HL-60 (cell line): ENCODE results near the gene SLFN12L.
"Not testable (repeated sequence)": the region's sequence is repeated elsewhere in the genome, so short reads cannot be mapped to it uniquely, and the experiment has no call there.

Experiments
- DNase-seq, 2 experiments: peaks; one replicate each; pipeline ENCODE4 v3.0.0-alpha.2; 2010 to 2020; ENCODE audit warnings: low read depth in 1 of 2, low spot score in 1 of 2
- H3K27ac ChIP-seq: fragments of 250-450 bp; sonication (Bioruptor Pico); replicated peaks from 2 replicates; pipeline ENCODE4 v1.5.1; 2020; ENCODE audit warnings: mild to moderate bottlenecking, moderate library complexity
- H3K27me3 ChIP-seq: fragments of 250-450 bp; sonication (Bioruptor Pico); 2 replicates; pipeline ENCODE4 v1.5.1; 2021; ENCODE audit warnings: mild to moderate bottlenecking, moderate library complexity; ENCODE audit not compliant: insufficient read depth, poor library complexity, severe bottlenecking
- H3K4me3 ChIP-seq: replicated peaks from 2 replicates; pipeline ENCODE4 v1.5.1; 2011; ENCODE audit warnings: mild to moderate bottlenecking, control low read depth, low read length; ENCODE audit not compliant: insufficient read depth
- GABPA ChIP-seq: IDR thresholded peaks from 2 replicates; pipeline ENCODE4 v1.6.1; 2012; ENCODE audit warnings: low read depth
- POLR2AphosphoS5 ChIP-seq: IDR thresholded peaks from 2 replicates; pipeline ENCODE4 v1.6.1; 2012; ENCODE audit warnings: low read depth
- SPI1 ChIP-seq: IDR thresholded peaks from 2 replicates; pipeline ENCODE4 v1.6.1; 2012; ENCODE audit warnings: low read depth, mild to moderate bottlenecking, borderline replicate concordance
- TF ChIP-seq, protein P1 (sequence below): IDR thresholded peaks from 2 replicates; pipeline ENCODE4 v1.6.1; 2012; ENCODE audit warnings: low read depth; ENCODE audit not compliant: insufficient replicate concordance
- TF ChIP-seq, protein P2 (sequence below): IDR thresholded peaks from one replicate; pipeline ENCODE4 v1.5.1; 2011; ENCODE audit warnings: low read length, control low read depth, inconsistent platforms; ENCODE audit not compliant: insufficient read depth

Gene SLFN12L

DNA sequence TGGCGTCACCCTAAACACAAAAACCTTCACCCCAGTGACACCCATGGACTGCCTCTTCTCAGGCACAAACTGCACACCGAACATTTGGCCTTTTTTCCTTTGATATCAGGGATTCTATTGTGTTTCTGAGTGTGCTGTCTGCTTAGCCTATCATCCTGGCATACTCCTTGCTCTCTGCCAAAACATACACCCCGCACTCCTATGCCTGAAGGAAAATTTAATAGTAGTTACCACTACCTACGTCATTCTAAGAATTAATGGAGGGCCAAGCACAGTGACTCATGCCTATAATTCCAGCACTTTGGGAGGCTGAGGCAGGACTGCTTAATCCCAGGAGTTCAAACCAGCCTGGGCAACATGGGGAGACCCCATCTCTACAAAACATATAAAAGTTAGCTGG, 69.0 kb downstream of the SLFN12L start:
- no peak for DNase-seq
- Histone ChIP-seq H3K4me3 (no peak overlapping the region), H3K27ac (no peak overlapping the region), H3K27me3 (no peaks in the 10 kb centered on the region)
- TF ChIP-seq, protein P1, sequence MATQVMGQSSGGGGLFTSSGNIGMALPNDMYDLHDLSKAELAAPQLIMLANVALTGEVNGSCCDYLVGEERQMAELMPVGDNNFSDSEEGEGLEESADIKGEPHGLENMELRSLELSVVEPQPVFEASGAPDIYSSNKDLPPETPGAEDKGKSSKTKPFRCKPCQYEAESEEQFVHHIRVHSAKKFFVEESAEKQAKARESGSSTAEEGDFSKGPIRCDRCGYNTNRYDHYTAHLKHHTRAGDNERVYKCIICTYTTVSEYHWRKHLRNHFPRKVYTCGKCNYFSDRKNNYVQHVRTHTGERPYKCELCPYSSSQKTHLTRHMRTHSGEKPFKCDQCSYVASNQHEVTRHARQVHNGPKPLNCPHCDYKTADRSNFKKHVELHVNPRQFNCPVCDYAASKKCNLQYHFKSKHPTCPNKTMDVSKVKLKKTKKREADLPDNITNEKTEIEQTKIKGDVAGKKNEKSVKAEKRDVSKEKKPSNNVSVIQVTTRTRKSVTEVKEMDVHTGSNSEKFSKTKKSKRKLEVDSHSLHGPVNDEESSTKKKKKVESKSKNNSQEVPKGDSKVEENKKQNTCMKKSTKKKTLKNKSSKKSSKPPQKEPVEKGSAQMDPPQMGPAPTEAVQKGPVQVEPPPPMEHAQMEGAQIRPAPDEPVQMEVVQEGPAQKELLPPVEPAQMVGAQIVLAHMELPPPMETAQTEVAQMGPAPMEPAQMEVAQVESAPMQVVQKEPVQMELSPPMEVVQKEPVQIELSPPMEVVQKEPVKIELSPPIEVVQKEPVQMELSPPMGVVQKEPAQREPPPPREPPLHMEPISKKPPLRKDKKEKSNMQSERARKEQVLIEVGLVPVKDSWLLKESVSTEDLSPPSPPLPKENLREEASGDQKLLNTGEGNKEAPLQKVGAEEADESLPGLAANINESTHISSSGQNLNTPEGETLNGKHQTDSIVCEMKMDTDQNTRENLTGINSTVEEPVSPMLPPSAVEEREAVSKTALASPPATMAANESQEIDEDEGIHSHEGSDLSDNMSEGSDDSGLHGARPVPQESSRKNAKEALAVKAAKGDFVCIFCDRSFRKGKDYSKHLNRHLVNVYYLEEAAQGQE: no peak

DNA sequence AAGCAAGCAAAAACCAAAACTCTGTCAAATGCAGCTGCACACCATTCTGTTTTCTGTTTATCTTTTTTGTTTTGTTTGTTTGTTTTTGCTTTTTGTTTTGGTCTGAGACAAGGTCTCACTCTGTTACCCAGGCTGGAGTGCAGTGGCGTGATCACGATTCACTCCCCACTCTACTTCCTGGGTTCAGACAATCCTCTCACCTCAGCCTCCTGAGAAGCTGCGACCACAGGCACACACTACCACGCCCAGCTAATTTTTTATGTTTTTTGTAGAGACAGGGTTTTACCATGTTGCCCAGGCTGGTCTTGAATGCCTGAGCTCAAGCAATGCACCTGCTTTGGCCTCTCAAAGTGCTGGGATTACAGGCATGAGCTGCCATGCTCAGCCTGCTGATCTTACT, 69.7 kb downstream of the SLFN12L start:
- no peak for TF ChIP-seq GABPA
- TF ChIP-seq, protein P1: no peak
- TF ChIP-seq POLR2AphosphoS5: no peak
- no peak for TF ChIP-seq SPI1
- TF ChIP-seq, protein P2, sequence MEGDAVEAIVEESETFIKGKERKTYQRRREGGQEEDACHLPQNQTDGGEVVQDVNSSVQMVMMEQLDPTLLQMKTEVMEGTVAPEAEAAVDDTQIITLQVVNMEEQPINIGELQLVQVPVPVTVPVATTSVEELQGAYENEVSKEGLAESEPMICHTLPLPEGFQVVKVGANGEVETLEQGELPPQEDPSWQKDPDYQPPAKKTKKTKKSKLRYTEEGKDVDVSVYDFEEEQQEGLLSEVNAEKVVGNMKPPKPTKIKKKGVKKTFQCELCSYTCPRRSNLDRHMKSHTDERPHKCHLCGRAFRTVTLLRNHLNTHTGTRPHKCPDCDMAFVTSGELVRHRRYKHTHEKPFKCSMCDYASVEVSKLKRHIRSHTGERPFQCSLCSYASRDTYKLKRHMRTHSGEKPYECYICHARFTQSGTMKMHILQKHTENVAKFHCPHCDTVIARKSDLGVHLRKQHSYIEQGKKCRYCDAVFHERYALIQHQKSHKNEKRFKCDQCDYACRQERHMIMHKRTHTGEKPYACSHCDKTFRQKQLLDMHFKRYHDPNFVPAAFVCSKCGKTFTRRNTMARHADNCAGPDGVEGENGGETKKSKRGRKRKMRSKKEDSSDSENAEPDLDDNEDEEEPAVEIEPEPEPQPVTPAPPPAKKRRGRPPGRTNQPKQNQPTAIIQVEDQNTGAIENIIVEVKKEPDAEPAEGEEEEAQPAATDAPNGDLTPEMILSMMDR: no peak
- Histone ChIP-seq H3K27ac (no peak overlapping the region), H3K4me3 (no peak overlapping the region), H3K27me3 (no peaks in the 10 kb centered on the region)
- no peak for DNase-seq

DNA sequence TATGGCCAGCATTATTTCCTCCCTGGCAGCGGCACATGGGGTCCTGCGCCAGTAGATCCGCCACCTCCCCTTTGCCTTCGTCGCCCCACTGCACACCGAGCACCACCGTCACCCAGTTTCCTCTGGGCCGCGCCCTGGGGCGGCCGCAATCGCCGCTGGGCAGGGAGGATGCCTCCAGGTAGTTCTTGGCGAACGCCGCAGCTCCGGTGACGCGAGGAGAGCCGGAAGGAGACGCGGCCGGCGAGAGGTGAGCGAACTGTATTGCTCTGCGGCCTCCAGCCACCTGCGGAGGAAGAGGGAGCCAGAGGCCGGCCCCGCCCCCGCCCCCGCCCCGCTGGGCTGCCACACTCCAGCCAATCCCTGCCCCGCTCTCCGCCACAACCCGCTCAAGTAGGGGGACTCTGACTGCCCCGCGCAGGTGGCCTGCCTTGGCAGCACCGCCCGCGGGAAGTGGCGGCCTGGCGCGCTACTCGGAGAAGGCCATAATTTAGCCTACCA, 77.1 kb downstream of the SLFN12L start:
- DNase-seq: no peak
- H3K27me3 ChIP-seq: no peaks in the 10 kb centered on the region

DNA sequence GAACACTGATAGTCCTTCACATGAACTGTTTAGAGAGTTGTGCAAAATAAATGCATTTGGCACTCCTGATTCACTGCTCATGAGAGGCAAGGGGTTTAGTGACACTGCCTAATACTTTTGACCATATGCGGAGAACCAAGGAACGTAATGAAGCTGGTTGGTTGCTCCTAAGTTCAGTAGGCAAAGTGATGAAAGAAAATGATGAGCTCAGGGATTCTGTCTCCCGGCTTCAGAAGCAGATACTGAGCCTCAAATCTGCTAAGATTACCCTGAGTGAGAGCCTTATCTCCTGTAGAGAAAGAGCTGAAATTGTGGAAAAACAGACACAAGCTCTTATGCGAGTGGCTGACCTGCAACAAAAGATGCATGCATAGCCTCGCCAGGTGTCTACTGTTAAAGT, 83.4 kb downstream of the SLFN12L start:
- DNase-seq, H3K27me3 ChIP-seq, H3K27ac ChIP-seq, H3K4me3 ChIP-seq: not testable (repeated sequence)

More for the DNA sequence above, 77.1 kb downstream of the SLFN12L start:
- Histone ChIP-seq H3K4me3 (no peak overlapping the region), H3K27ac (no peak overlapping the region)
- no peak for TF ChIP-seq GABPA
- TF ChIP-seq, protein P1: no peak
- TF ChIP-seq, protein P2: no peak
- TF ChIP-seq POLR2AphosphoS5: no peak
